Measurements from ENCODE around the gene ADGRG3.

DNA sequence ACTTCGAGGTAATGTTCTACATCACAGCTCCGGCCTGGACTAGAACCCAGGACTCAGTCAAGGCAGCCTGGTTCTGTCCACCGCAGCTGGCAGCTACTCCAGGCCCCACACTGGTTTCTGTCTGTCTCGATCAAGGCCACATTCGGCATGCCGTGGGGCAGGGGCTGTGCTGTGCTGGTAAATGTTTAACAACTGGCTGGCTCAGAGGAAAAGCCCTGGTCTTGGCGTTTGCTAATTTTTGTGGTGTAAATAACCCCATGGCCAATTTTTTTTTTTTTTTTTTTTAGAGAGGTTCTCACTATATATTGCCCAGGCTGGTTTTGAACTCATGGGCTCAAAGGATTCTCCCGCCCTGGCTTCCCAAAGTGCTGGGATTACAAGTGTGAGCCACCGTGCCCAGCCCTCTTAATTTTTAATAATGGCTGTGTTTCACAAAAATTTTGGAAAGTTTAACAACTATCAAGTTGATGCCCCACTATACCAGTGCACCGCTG lies 26.2 kb downstream of the ADGRG3 start:
- TF ChIP-seq POLR2AphosphoS5 (IDR thresholded peaks at IDR 0.05; ENCODE audit: low read depth): no peak
- TF ChIP-seq, protein P1, sequence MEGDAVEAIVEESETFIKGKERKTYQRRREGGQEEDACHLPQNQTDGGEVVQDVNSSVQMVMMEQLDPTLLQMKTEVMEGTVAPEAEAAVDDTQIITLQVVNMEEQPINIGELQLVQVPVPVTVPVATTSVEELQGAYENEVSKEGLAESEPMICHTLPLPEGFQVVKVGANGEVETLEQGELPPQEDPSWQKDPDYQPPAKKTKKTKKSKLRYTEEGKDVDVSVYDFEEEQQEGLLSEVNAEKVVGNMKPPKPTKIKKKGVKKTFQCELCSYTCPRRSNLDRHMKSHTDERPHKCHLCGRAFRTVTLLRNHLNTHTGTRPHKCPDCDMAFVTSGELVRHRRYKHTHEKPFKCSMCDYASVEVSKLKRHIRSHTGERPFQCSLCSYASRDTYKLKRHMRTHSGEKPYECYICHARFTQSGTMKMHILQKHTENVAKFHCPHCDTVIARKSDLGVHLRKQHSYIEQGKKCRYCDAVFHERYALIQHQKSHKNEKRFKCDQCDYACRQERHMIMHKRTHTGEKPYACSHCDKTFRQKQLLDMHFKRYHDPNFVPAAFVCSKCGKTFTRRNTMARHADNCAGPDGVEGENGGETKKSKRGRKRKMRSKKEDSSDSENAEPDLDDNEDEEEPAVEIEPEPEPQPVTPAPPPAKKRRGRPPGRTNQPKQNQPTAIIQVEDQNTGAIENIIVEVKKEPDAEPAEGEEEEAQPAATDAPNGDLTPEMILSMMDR (conservative IDR thresholded peaks at IDR 0.05; ENCODE audit: low read depth in 2 of 2): no peak
- no peak for TF ChIP-seq EZH2 (IDR thresholded peaks at IDR 0.05; ENCODE audit: low read depth, unreplicated experiment)
- TF ChIP-seq EZH2phosphoT487 (IDR thresholded peaks at IDR 0.05; ENCODE audit: unreplicated experiment): no peak
- no peak for TF ChIP-seq REST (IDR thresholded peaks at IDR 0.05; ENCODE audit: unreplicated experiment)
- TF ChIP-seq JUNB (IDR thresholded peaks at IDR 0.05; ENCODE audit: unreplicated experiment): no peak
- TF ChIP-seq CREB1 (CRISPR knock-in tag; IDR thresholded peaks at IDR 0.05; ENCODE audit: low read depth): no peak

Data from GM23338 (cell line).